MCF 10A (cell line): Measurements from ENCODE around the gene FSD1L. TPM values are rescaled to one million over a fixed set of nuclear protein-coding genes. Genes with fewer than 3 reads are reported as not detected.
A peak's percentile ranks its signal among the peaks of the same experiment; 100 is the strongest.

Source experiments
- Bru-seq: library from RNA; stranded (reverse); fragments of 400-500 nt; gene quantifications from one replicate; lab custom pipeline; 2021; lab: Mats Ljungman, UMichigan
- BruChase-seq, 2 experiments: library from RNA; stranded (reverse); fragments of 400-500 nt; gene quantifications; one replicate each; lab custom pipeline; 2021; lab: Mats Ljungman, UMichigan
- BruUV-seq: library from RNA; stranded (reverse); fragments of 400-500 nt; replicated peaks from 2 replicates; lab custom pipeline; 2021; lab: Mats Ljungman, UMichigan
- CTCF ChIA-PET: fragments of 300-600 bp; sonication (Branson Sonifier 250); formaldehyde crosslinking; extraction: SDS; loops from one replicate; lab custom pipeline; 2021; ENCODE audit warnings: antibody characterized with exemption, inconsistent platforms; lab: Yijun Ruan, JAX
- POLR2A ChIA-PET: fragments of 300-600, 350-650 bp; sonication (Branson Sonifier 250); formaldehyde crosslinking; extraction: SDS; loops from one replicate; lab custom pipeline; 2020; ENCODE audit warnings: antibody characterized with exemption, inconsistent platforms; lab: Yijun Ruan, JAX
- DNase-seq: peaks from one replicate; pipeline ENCODE4 v3.0.0-alpha.2; 2018; ENCODE audit not compliant: unreplicated experiment
- H3K27ac Mint-ChIP-seq: one replicate; pipeline ENCODE4 v1.8.0; 2022; ENCODE audit warnings: mild to moderate bottlenecking, low read depth, mixed read lengths; ENCODE audit not compliant: unreplicated experiment
- H3K27me3 Mint-ChIP-seq: one replicate; pipeline ENCODE4 v1.8.0; 2022; ENCODE audit warnings: mixed read lengths; ENCODE audit not compliant: insufficient read depth, unreplicated experiment
- H3K36me3 Mint-ChIP-seq: one replicate; pipeline ENCODE4 v1.8.0; 2022; ENCODE audit warnings: mild to moderate bottlenecking, moderate library complexity, mixed read lengths; ENCODE audit not compliant: insufficient read depth, unreplicated experiment
- H3K4me1 Mint-ChIP-seq: one replicate; pipeline ENCODE4 v1.8.0; 2022; ENCODE audit warnings: mixed read lengths; ENCODE audit not compliant: insufficient read depth, unreplicated experiment
- H3K4me3 Mint-ChIP-seq: one replicate; pipeline ENCODE4 v1.8.0; 2022; ENCODE audit warnings: mild to moderate bottlenecking, moderate library complexity, mixed read lengths; ENCODE audit not compliant: unreplicated experiment
- H3K9me3 Mint-ChIP-seq: one replicate; pipeline ENCODE4 v1.8.0; 2022; ENCODE audit warnings: mixed read lengths; ENCODE audit not compliant: unreplicated experiment
- intact Hi-C: fragments of 100-400 bp; cut with micrococcal nuclease; formaldehyde crosslinking; loops from 2 replicates; pipeline ENCODE4 v1.14.1; 2022
- long read RNA-seq: library from polyadenylated mRNA; stranded (forward); transcript quantifications from one replicate; pipeline ENCODE4 v2.0.0, GENCODE V29; 2022
- total RNA-seq: library from RNA; stranded (reverse); gene quantifications from 2 replicates; pipeline ENCODE4 v1.2.3, GENCODE V29; 2022
- TF ChIP-seq, protein P1 (sequence below): fragments of 200-600 bp; IDR thresholded peaks from one replicate; pipeline ENCODE4 v1.8.0; 2022; ENCODE audit warnings: antibody characterized with exemption, mild to moderate bottlenecking; ENCODE audit not compliant: unreplicated experiment

FSD1L gene
- total RNA-seq (6.8 and 7.2 TPM in 2 replicates), Bru-seq, nascent RNA (percentile 83 among the genes with signal in this experiment), BruChase-seq, experiment 1, labeled RNA remaining after a 6-hour chase (percentile 65 among the genes with signal in this experiment), BruChase-seq, experiment 2, labeled RNA remaining after a 2-hour chase (percentile 80 among the genes with signal in this experiment)
- long read RNA-seq, partial matches to known transcripts: 0 of 6 reads
- long read RNA-seq, other reads (novel, unspliced or antisense): 6 of 6 reads

DNA sequence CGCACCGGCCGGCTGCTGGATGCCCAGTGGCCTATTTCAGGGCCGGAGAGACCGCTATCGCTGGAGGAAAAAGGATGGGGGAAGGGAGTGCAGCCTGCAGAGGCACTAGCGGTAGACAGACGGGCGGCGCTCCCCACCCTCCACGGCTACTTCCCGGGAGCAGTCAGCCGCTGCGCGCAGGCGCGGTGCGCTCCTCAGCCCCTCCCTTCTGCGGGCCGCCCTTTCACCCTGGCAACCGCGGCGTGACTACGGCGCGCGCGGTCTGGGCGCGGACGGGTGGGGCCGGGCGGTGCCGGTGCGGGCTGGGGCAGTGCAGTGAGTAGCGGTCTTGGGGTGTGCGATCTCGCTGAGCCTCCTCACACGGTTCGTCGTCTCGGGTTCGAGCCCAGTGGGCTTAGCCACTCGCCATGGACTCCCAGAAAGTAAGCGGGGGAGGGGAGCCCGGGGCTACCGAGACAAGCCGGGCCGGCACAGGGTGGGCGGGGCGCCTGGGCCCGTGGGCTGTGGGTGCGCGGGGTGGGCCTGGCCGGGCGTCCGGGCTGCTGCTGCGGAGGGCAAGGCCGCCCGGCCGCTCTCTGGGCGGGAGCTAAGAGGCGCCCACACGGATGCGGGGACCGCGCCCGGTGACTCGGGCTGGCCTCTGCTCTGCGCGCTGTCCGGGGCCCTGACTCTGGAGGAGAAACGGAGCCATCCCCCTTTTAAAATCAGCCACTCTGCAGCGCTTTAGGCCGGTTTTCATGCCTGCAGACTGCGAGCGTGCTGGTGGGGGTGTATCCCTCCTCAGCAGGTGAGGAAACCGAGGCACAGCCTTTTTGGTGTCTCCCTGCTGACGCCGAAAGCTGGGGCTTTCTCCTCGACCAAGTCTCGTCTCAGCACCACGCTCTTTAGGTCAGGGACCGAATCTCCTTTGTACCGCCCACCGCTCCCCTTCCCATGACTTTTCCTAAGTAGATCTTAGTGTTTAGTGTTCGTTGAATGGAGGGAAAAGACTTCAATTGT, at the start of gene FSD1L:
TSS of gene FSD1L (plus strand) at position 221 of the 999 bp plus-strand sequence. CDS start at position 408, 187 bp downstream.
- intact Hi-C loops: loop anchor here (5.0 kb wide), 2 partner anchors 109 to 244 kb away; partner anchors contain the start of genes FKTN and TMEM38B
- Mint-ChIP-seq H3K4me3 (peak within 1 kb of the TSS; percentile 93), H3K4me1 (peaks cover 20% of the 10 kb centered on the region), H3K27me3 (no peaks in the 10 kb centered on the region), H3K36me3 (peaks cover under 1% of the 10 kb centered on the region), H3K9me3 (no peaks in the 10 kb centered on the region), H3K27ac (peak within 1 kb of the TSS; percentile 83)
- POLR2A ChIA-PET: interaction anchor here (0.6 to 1.2 kb wide), 2 partner anchors 20 to 385 kb away, joined by 3 read pairs; no protein-coding TSS in a partner anchor
- BruUV-seq: no TSS peak
- CTCF ChIA-PET: interaction anchor here (0.8 to 1.9 kb wide), 3 partner anchors 12 to 640 kb away, joined by 4 to 9 read pairs (median 6); no protein-coding TSS in a partner anchor
- peak; percentile 90 for DNase-seq
- TF ChIP-seq, protein P1, sequence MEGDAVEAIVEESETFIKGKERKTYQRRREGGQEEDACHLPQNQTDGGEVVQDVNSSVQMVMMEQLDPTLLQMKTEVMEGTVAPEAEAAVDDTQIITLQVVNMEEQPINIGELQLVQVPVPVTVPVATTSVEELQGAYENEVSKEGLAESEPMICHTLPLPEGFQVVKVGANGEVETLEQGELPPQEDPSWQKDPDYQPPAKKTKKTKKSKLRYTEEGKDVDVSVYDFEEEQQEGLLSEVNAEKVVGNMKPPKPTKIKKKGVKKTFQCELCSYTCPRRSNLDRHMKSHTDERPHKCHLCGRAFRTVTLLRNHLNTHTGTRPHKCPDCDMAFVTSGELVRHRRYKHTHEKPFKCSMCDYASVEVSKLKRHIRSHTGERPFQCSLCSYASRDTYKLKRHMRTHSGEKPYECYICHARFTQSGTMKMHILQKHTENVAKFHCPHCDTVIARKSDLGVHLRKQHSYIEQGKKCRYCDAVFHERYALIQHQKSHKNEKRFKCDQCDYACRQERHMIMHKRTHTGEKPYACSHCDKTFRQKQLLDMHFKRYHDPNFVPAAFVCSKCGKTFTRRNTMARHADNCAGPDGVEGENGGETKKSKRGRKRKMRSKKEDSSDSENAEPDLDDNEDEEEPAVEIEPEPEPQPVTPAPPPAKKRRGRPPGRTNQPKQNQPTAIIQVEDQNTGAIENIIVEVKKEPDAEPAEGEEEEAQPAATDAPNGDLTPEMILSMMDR: peak; percentile 15

DNA sequence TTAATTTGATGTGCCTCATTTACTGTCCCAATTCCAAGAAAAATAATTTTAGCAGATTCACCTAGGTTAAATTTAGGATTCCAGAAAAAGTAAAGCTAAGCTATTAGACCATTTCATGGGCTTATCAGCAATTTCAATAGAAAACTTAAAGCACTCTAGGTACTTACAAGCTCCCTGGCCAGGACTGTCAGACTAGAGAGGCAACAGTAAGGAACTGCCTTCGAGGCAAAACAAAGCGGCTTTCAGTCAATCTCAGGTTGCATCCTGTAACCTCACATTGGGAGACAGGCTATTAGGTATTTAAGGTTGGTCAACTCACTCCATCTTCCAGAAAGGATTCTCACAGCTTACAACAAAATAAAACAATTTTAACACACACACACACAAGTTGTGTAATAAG, 48.7 kb upstream of the FSD1L start:
- DNase-seq: no peak
- no peaks in the 10 kb centered on the region for H3K27me3 Mint-ChIP-seq
- intact Hi-C loops: loop anchor here (5.0 kb wide), 1 partner anchor 242 kb away; no protein-coding TSS in a partner anchor
- POLR2A ChIA-PET: interaction anchor here (0.6 to 2.8 kb wide), 3 partner anchors 153 to 1045 kb away, joined by 3 to 10 read pairs (median 3); partner anchors contain the start of gene SLC44A1
- TF ChIP-seq, protein P1: no peak
- no peaks in the 10 kb centered on the region for H3K36me3 Mint-ChIP-seq
- no peaks in the 10 kb centered on the region for H3K4me1 Mint-ChIP-seq
- no peak overlapping the region for H3K27ac Mint-ChIP-seq
- H3K9me3 Mint-ChIP-seq: no peaks in the 10 kb centered on the region
- no TSS peak for BruUV-seq
- CTCF ChIA-PET: interaction anchor here (0.6 to 1.7 kb wide), 8 partner anchors 15 to 705 kb away, joined by 3 to 15 read pairs (median 3); partner anchors contain the start of gene OR13D1
- H3K4me3 Mint-ChIP-seq: no peak overlapping the region

DNA sequence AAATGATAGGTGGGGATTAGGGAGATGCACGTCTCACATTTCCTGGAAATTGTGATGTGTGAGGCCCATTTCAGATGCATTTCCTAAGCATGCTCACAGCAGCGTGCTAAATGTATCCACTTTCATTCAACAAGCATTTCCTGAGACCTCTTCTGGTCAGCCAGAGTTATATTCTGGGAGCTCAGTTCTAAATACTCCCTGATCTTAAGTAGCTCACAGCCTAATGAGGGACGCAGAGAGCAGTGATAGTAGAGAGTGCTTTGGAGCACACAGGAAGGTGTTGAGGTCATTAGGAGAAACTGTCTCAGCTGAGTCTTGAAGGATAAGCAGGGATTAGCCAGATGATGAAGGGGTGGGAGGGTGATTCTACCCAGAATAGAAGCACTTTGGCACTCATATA, 46.2 kb upstream of the FSD1L start:
- H3K9me3 Mint-ChIP-seq: peaks cover under 1% of the 10 kb centered on the region
- no peak overlapping the region for H3K4me3 Mint-ChIP-seq
- CTCF ChIA-PET: interaction anchor here (1.1 kb wide), 1 partner anchor 157 kb away, joined by 3 read pairs; no protein-coding TSS in a partner anchor
- H3K27ac Mint-ChIP-seq: no peak overlapping the region
- BruUV-seq: no TSS peak
- no peak for DNase-seq
- H3K27me3 Mint-ChIP-seq: no peaks in the 10 kb centered on the region
- POLR2A ChIA-PET: no interaction called here
- intact Hi-C loops: loop anchor here (5.0 kb wide), 1 partner anchor 234 kb away; no protein-coding TSS in a partner anchor
- no peaks in the 10 kb centered on the region for H3K4me1 Mint-ChIP-seq
- H3K36me3 Mint-ChIP-seq: no peaks in the 10 kb centered on the region
- TF ChIP-seq, protein P1: no peak
